ENCODE measurements around the gene HES1. TPM values are rescaled to one million over a fixed set of nuclear protein-coding genes. Genes with fewer than 3 reads are reported as not detected.
"Not testable (repeated sequence)": the region's sequence is repeated elsewhere in the genome, so short reads cannot be mapped to it uniquely, and the experiment has no call there.

HES1 gene
- total RNA-seq, 6 experiments from 2014 or later = 12.9 to 40.3 (median 23.4) TPM

DNA sequence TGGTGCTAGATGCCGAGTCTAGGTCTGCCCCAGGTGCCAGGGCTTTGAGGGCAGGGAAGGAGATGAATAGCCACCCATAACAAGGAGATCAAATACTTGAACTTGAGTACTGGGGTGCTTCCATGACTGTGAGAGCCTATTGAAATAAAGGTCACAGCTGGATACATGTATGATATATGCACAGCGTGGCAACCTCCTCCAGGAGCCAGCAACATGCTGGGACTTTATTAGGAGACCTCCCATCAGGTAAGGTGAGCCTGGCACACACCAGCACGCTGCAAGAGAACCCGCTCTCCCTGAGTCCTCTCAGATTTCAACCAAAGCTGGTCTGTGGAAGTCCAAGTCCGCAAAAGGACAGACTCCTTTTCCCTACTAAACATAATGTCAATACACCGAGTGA is 10.5 kb upstream of the HES1 start:
- ATAC-seq = no peak
- Histone ChIP-seq H3K27ac (no peak overlapping the region), H3K27me3 (no peaks in the 10 kb centered on the region), H3K9me3 (no peaks in the 10 kb centered on the region), H3K4me3 (no peak overlapping the region), H3K36me3 (no peaks in the 10 kb centered on the region), H3K4me1 (peaks cover 0 to 14% (median 6%) of the 10 kb centered on the region in 4 donors)
- intact Hi-C loops (cut with DNase I) = no loop called here
- 92% methylated on average over 4 of the region's 6 CpGs for WGBS (ENCODE audit: insufficient coverage, low coverage, low lambda C conversion rate, missing lambda C conversion rate)
- no peak for TF ChIP-seq POLR2A (IDR thresholded peaks at IDR 0.05)
- TF ChIP-seq, protein P1, sequence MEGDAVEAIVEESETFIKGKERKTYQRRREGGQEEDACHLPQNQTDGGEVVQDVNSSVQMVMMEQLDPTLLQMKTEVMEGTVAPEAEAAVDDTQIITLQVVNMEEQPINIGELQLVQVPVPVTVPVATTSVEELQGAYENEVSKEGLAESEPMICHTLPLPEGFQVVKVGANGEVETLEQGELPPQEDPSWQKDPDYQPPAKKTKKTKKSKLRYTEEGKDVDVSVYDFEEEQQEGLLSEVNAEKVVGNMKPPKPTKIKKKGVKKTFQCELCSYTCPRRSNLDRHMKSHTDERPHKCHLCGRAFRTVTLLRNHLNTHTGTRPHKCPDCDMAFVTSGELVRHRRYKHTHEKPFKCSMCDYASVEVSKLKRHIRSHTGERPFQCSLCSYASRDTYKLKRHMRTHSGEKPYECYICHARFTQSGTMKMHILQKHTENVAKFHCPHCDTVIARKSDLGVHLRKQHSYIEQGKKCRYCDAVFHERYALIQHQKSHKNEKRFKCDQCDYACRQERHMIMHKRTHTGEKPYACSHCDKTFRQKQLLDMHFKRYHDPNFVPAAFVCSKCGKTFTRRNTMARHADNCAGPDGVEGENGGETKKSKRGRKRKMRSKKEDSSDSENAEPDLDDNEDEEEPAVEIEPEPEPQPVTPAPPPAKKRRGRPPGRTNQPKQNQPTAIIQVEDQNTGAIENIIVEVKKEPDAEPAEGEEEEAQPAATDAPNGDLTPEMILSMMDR (IDR thresholded peaks at IDR 0.05) = no peak
- DNase-seq = no peak

DNA sequence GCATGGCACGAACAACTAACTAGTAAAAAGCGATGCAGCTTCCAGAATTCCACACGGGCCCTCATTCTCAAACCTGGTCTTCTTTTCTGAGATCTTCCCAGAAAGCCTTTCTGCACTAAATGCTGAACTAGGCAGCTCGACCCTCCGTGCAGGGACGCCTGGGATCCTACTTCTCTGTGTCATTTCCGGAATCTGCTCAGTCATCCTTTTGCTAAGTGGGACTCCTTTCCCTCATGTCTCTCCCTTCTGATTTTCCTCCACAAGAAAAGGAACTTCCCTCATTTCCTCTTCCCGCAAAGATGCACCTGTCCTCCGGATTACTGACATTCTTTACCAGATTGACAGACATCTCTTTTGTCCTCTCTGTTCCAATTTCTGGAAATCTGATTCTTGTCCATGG is 9.2 kb upstream of the HES1 start:
- DNase-seq = no peak
- 78% methylated on average over 2 of the region's 9 CpGs for WGBS (ENCODE audit: insufficient coverage, low coverage, low lambda C conversion rate, missing lambda C conversion rate)
- peaks cover 0 to 26% (median 7%) of the 10 kb centered on the region in 4 donors for H3K4me1 ChIP-seq

DNA sequence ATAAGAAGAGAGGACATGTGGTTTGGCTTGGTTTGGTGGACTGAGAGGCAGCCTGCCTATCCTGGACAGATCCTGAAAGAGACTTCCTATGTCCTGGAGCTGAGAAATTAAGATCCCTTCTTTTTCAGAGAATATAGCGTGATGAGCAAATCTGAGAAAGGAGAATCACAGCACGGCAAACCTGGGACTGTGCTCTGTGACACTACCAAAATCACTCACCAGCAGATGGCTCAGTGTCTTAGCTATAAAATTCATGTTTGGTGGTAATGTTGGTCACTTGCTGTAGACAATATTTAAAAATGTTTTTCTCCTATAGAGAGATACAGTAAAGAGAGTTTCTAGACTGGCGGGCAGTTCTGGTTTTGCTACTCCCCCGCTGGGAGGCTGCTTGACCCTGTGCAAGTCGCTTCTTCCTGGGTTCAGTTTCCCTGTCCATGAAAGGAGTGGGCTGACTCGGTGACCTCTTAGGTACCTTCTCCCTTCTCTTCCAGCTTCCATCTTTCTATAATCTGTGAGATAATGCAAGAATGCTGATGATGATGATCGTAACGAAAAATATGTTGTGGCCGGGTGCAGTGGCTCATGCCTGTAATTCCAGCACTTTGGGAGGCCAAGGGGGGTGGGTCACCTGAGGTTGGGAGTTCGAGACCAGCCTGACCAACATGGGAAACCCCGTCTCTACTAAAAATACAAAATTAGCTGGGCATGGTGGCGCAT is 7.6 kb upstream of the HES1 start:
- Histone ChIP-seq H3K9me3 (no peaks in the 10 kb centered on the region), H3K4me3 (no peak overlapping the region), H3K27me3 (no peaks in the 10 kb centered on the region), H3K27ac (no peak overlapping the region), H3K36me3 (no peaks in the 10 kb centered on the region), H3K4me1 (peaks cover 0 to 31% (median 10%) of the 10 kb centered on the region in 4 donors)
- TF ChIP-seq, protein P1 (IDR thresholded peaks at IDR 0.05) = no peak
- TF ChIP-seq POLR2A (IDR thresholded peaks at IDR 0.05) = no peak
- 96% methylated on average over 8 of the region's 12 CpGs for WGBS (ENCODE audit: insufficient coverage, low coverage, low lambda C conversion rate, missing lambda C conversion rate)
- DNase-seq (no peak), ATAC-seq (no peak)
- intact Hi-C loops (cut with DNase I) = no loop called here

More for the DNA sequence above, 9.2 kb upstream of the HES1 start:
- no peak overlapping the region for H3K4me3 ChIP-seq
- no peak for TF ChIP-seq POLR2A (IDR thresholded peaks at IDR 0.05)
- TF ChIP-seq, protein P1 (IDR thresholded peaks at IDR 0.05) = no peak
- no peaks in the 10 kb centered on the region for H3K36me3 ChIP-seq
- no peak overlapping the region for H3K27ac ChIP-seq
- H3K9me3 ChIP-seq = no peaks in the 10 kb centered on the region
- H3K27me3 ChIP-seq = no peaks in the 10 kb centered on the region
- intact Hi-C loops (cut with DNase I) = no loop called here
- no peak for ATAC-seq

DNA sequence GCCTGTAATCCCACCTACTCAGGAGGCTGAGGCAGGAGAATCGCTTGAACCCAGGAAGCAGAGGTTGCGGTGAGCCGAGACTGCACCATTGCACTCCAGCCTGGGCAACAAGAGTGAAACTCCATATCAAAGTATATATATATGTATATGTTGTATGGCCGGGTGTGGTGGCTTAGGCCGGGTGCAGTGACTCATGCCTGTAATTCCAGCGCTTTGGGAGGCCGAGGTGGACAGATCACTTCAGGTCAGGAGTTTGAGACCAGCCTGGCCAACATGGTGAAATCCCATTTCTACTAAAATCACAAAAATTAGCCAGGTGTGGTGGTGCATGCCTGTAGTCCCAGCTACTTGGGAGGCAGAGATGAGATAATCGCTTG is 7.0 kb upstream of the HES1 start:
- DNase-seq; H3K27me3 ChIP-seq; ATAC-seq; H3K4me3 ChIP-seq; H3K9me3 ChIP-seq; intact Hi-C loops (cut with DNase I); H3K36me3 ChIP-seq: not testable (repeated sequence)
- H3K27ac ChIP-seq = peak overlapping the region in 1 of 3 donors; percentile 31
- peaks cover 0 to 36% (median 12%) of the 10 kb centered on the region in 4 donors for H3K4me1 ChIP-seq
- WGBS (ENCODE audit: insufficient coverage, low coverage, low lambda C conversion rate, missing lambda C conversion rate) = 92% methylated on average over 5 of the region's 8 CpGs

DNA sequence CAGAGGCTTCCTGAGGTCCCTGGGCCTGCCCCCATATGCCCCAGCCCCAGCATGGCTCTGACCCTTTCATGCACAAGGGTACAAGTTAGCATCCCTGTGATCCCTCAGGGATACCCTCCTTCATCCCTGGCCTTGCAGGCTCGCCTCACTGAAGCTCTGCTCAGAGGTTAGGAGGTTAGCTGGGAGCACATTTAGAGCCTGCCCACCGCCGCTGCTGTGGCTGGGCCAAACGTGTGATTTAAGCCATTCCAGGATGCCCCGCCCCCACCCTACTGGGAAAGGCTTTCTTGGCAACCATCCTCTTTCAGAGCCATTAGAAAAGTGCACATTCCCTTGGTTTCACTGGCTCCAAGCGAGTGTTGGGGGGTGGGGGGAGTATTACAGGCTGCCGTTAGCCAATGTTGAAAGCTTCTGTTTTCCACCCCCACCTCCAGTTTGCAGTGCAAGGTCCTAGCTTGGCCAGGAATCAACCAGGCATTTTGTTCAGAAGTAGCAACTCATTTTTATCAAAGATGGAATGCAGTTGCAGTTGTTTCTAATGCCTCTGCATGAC is 6.3 kb upstream of the HES1 start:
- DNase-seq (peak; percentile 70 to 84 (median 80)), ATAC-seq (peak; percentile 54 to 65 (median 60))
- H3K9me3 ChIP-seq = no peaks in the 10 kb centered on the region
- H3K27ac ChIP-seq = peak overlapping the region; percentile 70 to 83 (median 80)
- peaks cover 0 to 36% (median 12%) of the 10 kb centered on the region in 4 donors for H3K4me1 ChIP-seq
- H3K4me3 ChIP-seq = peak overlapping the region; percentile 40 to 46 (median 40)
- WGBS (ENCODE audit: insufficient coverage, low coverage, low lambda C conversion rate, missing lambda C conversion rate) = 20% methylated on average over 1 of the region's 7 CpGs
- H3K27me3 ChIP-seq = no peaks in the 10 kb centered on the region
- TF ChIP-seq, protein P1 (IDR thresholded peaks at IDR 0.05) = no peak
- TF ChIP-seq POLR2A (IDR thresholded peaks at IDR 0.05) = peak; percentile 50
- intact Hi-C loops (cut with DNase I) = loop anchor here (5.0 to 10.0 kb wide), 3 partner anchors 42 to 345 kb away; no protein-coding TSS in a partner anchor
- H3K36me3 ChIP-seq = no peaks in the 10 kb centered on the region

Measured in right lobe of liver (tissue), 6 donors.